ENCODE results near the gene CLEC4A.
"Not testable (repeated sequence)": the region's sequence is repeated elsewhere in the genome, so short reads cannot be mapped to it uniquely, and the experiment has no call there.

The CLEC4A gene

GRCh38 chr12:8156845-8157244 lies 33.4 kb downstream of the CLEC4A start, which contains the start of gene ZNF705A:
Gene ZNF705A, plus strand, starts transcription at chr12:8157015. Its CDS starts 15,611 bp downstream, at chr12:8172626.
- no peaks in the 10 kb centered on the region for H3K9me3 ChIP-seq
- no peaks in the 10 kb centered on the region for H3K36me3 ChIP-seq
- H3K4me3 ChIP-seq: no peak within 1 kb of the TSS
- TF ChIP-seq CTCF (IDR thresholded peaks at IDR 0.05): no peak
- intact Hi-C loops (cut with DNase I; ENCODE audit: low total_unique reads): no loop called here
- DNase-seq: no peak
- no peaks in the 10 kb centered on the region for H3K27me3 ChIP-seq
- no peak within 1 kb of the TSS for H3K27ac ChIP-seq
- H3K4me1 ChIP-seq: no peaks in the 10 kb centered on the region

GRCh38 chr12:8157484-8158198 lies 34.2 kb downstream of the CLEC4A start:
- TF ChIP-seq CTCF (IDR thresholded peaks at IDR 0.05): no peak
- H3K4me3 ChIP-seq: no peak overlapping the region
- no peak overlapping the region for H3K27ac ChIP-seq

GRCh38 chr12:8172911-8173310 lies 49.5 kb downstream of the CLEC4A start:
- H3K9me3 ChIP-seq; H3K27ac ChIP-seq; H3K4me1 ChIP-seq; DNase-seq; H3K4me3 ChIP-seq; intact Hi-C loops (cut with DNase I; ENCODE audit: low total_unique reads); H3K27me3 ChIP-seq; H3K36me3 ChIP-seq: not testable (repeated sequence)

More at GRCh38 chr12:8157484-8158198, 34.2 kb downstream of the CLEC4A start:
- H3K9me3 ChIP-seq: no peaks in the 10 kb centered on the region
- no peaks in the 10 kb centered on the region for H3K27me3 ChIP-seq
- intact Hi-C loops (cut with DNase I; ENCODE audit: low total_unique reads): no loop called here
- H3K4me1 ChIP-seq: no peaks in the 10 kb centered on the region
- no peaks in the 10 kb centered on the region for H3K36me3 ChIP-seq
- DNase-seq: no peak

- Histone ChIP-seq H3K4me1 (peaks cover 0 to 13% (median 7%) of the 10 kb centered on the region in 4 donors), H3K4me3 (peak overlapping the region; percentile 60 to 68), H3K27ac (peak overlapping the region; percentile 83 to 90)
- not testable (repeated sequence) for H3K36me3 ChIP-seq, H3K9me3 ChIP-seq, H3K27me3 ChIP-seq
- TF ChIP-seq CTCF (IDR thresholded peaks at IDR 0.05): peak; percentile 68 to 71
- peak; percentile 61 to 89 for DNase-seq
- intact Hi-C loops (cut with DNase I; ENCODE audit: low total_unique reads): loop anchor here (5.0 kb wide), 1 partner anchor 73 kb away; no protein-coding TSS in a partner anchor
These were observed 56.7 kb downstream of the CLEC4A start for GRCh38 chr12:8179989-8180585.

GRCh38 chr12:8181271-8181670 lies 57.9 kb downstream of the CLEC4A start:
- H3K27me3 ChIP-seq, H3K9me3 ChIP-seq, DNase-seq, H3K36me3 ChIP-seq: not testable (repeated sequence)
- peak overlapping the region; percentile 83 to 90 for H3K27ac ChIP-seq
- peaks cover 0 to 13% (median 7%) of the 10 kb centered on the region in 4 donors for H3K4me1 ChIP-seq
- peak overlapping the region; percentile 60 to 68 for H3K4me3 ChIP-seq
- intact Hi-C loops (cut with DNase I; ENCODE audit: low total_unique reads): loop anchor here (5.0 kb wide), 1 partner anchor 74 kb away; no protein-coding TSS in a partner anchor

- H3K36me3 ChIP-seq, H3K4me3 ChIP-seq, H3K27me3 ChIP-seq, H3K27ac ChIP-seq, DNase-seq, H3K9me3 ChIP-seq: not testable (repeated sequence)
- intact Hi-C loops (cut with DNase I; ENCODE audit: low total_unique reads): loop anchor here (5.0 kb wide), 1 partner anchor 76 kb away; no protein-coding TSS in a partner anchor
- peaks cover 0 to 13% (median 7%) of the 10 kb centered on the region in 4 donors for H3K4me1 ChIP-seq
These were observed 59.5 kb downstream of the CLEC4A start for GRCh38 chr12:8182923-8183322.

- intact Hi-C loops (cut with DNase I; ENCODE audit: low total_unique reads): loop anchor here (5.0 kb wide), 1 partner anchor 76 kb away; no protein-coding TSS in a partner anchor
These were observed 59.9 kb downstream of the CLEC4A start for GRCh38 chr12:8183346-8183745.

GRCh38 chr12:8184206-8184605 lies 60.8 kb downstream of the CLEC4A start:
- H3K9me3 ChIP-seq, H3K4me3 ChIP-seq, H3K27me3 ChIP-seq, DNase-seq, H3K27ac ChIP-seq, H3K36me3 ChIP-seq: not testable (repeated sequence)
- intact Hi-C loops (cut with DNase I; ENCODE audit: low total_unique reads): loop anchor here (5.0 kb wide), 1 partner anchor 77 kb away; no protein-coding TSS in a partner anchor
- peaks cover 0 to 13% (median 7%) of the 10 kb centered on the region in 4 donors for H3K4me1 ChIP-seq

More at GRCh38 chr12:8183346-8183745, 59.9 kb downstream of the CLEC4A start:
- H3K9me3 ChIP-seq, H3K36me3 ChIP-seq, H3K27me3 ChIP-seq, H3K27ac ChIP-seq, DNase-seq, H3K4me3 ChIP-seq: not testable (repeated sequence)
- peaks cover 0 to 13% (median 7%) of the 10 kb centered on the region in 4 donors for H3K4me1 ChIP-seq

GRCh38 chr12:8188088-8188487 lies 64.7 kb downstream of the CLEC4A start:
- H3K4me3 ChIP-seq; intact Hi-C loops (cut with DNase I; ENCODE audit: low total_unique reads); H3K27ac ChIP-seq; H3K4me1 ChIP-seq; H3K9me3 ChIP-seq; H3K36me3 ChIP-seq; H3K27me3 ChIP-seq; DNase-seq: not testable (repeated sequence)
